ENCODE results near the gene RNU1-4. TPM values are rescaled to one million over a fixed set of nuclear protein-coding genes. Genes with fewer than 3 reads are reported as not detected.
"Not testable (repeated sequence)": the region's sequence is repeated elsewhere in the genome, so short reads cannot be mapped to it uniquely, and the experiment has no call there.

The RNU1-4 gene
- total and polyA plus RNA-seq, 7 donors = 1,264 to 5,208 (median 3,151) TPM; not detected in 3

- Histone ChIP-seq H3K4me1 (no peaks in the 10 kb centered on the region), H3K4me3 (no peak overlapping the region), H3K27ac (no peak overlapping the region), H3K27me3 (ENCODE audit: insufficient read depth in 3 of 3, low read length in 2 of 3) (peaks cover 0 to 38% (median 3%) of the 10 kb centered on the region in 3 donors), H3K36me3 (ENCODE audit: insufficient read depth in 1 of 2, low read depth in 1 of 2) (no peaks in the 10 kb centered on the region), H3K9me3 (no peaks in the 10 kb centered on the region)
- WGBS, 3 donors = 71 to 80% (median 76%) methylated on average over 42 of the region's 42 CpGs
- intact Hi-C loops (cut with DNase I) = no loop called here
- ATAC-seq (peak; percentile 38 to 64 (median 52)), DNase-seq (peak; percentile 34 to 52)
- no peak for TF ChIP-seq CTCF (IDR thresholded peaks at IDR 0.05)
Observed at GRCh38 chr1:16727190-16728111, 12.9 kb upstream of the RNU1-4 start.

- H3K4me1 ChIP-seq; H3K36me3 ChIP-seq (ENCODE audit: insufficient read depth in 1 of 2, low read depth in 1 of 2); H3K9me3 ChIP-seq; H3K27ac ChIP-seq; intact Hi-C loops (cut with DNase I); H3K4me3 ChIP-seq; ATAC-seq: not testable (repeated sequence)
- WGBS, 3 donors = 72 to 85% (median 77%) methylated on average over 16 to 17 of the region's 24 CpGs
- H3K27me3 ChIP-seq (ENCODE audit: insufficient read depth in 3 of 3, low read length in 2 of 3) = peaks cover 0 to 38% (median 3%) of the 10 kb centered on the region in 3 donors
- DNase-seq = peak in 1 of 2 donors; percentile 7
Observed at GRCh38 chr1:16728243-16728949, 11.9 kb upstream of the RNU1-4 start.

- H3K9me3 ChIP-seq; ATAC-seq; H3K36me3 ChIP-seq (ENCODE audit: insufficient read depth in 1 of 2, low read depth in 1 of 2); H3K4me1 ChIP-seq; H3K4me3 ChIP-seq; intact Hi-C loops (cut with DNase I); DNase-seq; H3K27ac ChIP-seq: not testable (repeated sequence)
- WGBS, 3 donors = 88 to 94% (median 89%) methylated on average over 3 of the region's 5 CpGs
- peaks cover 0 to 11% (median 3%) of the 10 kb centered on the region in 3 donors for H3K27me3 ChIP-seq (ENCODE audit: insufficient read depth in 3 of 3, low read length in 2 of 3)
Observed at GRCh38 chr1:16732254-16732896, 7.9 kb upstream of the RNU1-4 start.

GRCh38 chr1:16741230-16741629, 914 bp downstream of the RNU1-4 start:
- H3K4me3 ChIP-seq; intact Hi-C loops (cut with DNase I): not testable (repeated sequence)
- WGBS, 3 donors = no CpG with 5 or more reads among the region's 11 CpGs

GRCh38 chr1:16747660-16748059, 7.3 kb downstream of the RNU1-4 start:
- H3K4me1 ChIP-seq; H3K27ac ChIP-seq; DNase-seq; H3K27me3 ChIP-seq (ENCODE audit: insufficient read depth in 3 of 3, low read length in 2 of 3); intact Hi-C loops (cut with DNase I); H3K4me3 ChIP-seq; H3K36me3 ChIP-seq (ENCODE audit: insufficient read depth in 1 of 2, low read depth in 1 of 2); ATAC-seq; H3K9me3 ChIP-seq: not testable (repeated sequence)
- WGBS, 3 donors = 33 to 62% (median 36%) methylated on average over 3 to 5 of the region's 5 CpGs

More at GRCh38 chr1:16741230-16741629, 914 bp downstream of the RNU1-4 start:
- not testable (repeated sequence) for H3K27ac ChIP-seq; H3K4me1 ChIP-seq; H3K9me3 ChIP-seq; H3K36me3 ChIP-seq (ENCODE audit: insufficient read depth in 1 of 2, low read depth in 1 of 2); H3K27me3 ChIP-seq (ENCODE audit: insufficient read depth in 3 of 3, low read length in 2 of 3); DNase-seq
- peak in 2 of 4 donors; percentile 51 to 67 for ATAC-seq

- DNase-seq; H3K9me3 ChIP-seq; H3K4me1 ChIP-seq; H3K36me3 ChIP-seq (ENCODE audit: insufficient read depth in 1 of 2, low read depth in 1 of 2); H3K27me3 ChIP-seq (ENCODE audit: insufficient read depth in 3 of 3, low read length in 2 of 3); H3K27ac ChIP-seq; intact Hi-C loops (cut with DNase I); H3K4me3 ChIP-seq: not testable (repeated sequence)
- peak in 1 of 4 donors; percentile 23 for ATAC-seq
- 86 to 92% (median 91%) methylated on average over 11 to 21 of the region's 26 CpGs for WGBS, 3 donors
Observed at GRCh38 chr1:16748710-16749109, 8.4 kb downstream of the RNU1-4 start.

GRCh38 chr1:16749910-16750888, 9.9 kb downstream of the RNU1-4 start:
- H3K4me3 ChIP-seq; DNase-seq; H3K9me3 ChIP-seq; intact Hi-C loops (cut with DNase I); H3K27ac ChIP-seq; H3K36me3 ChIP-seq (ENCODE audit: insufficient read depth in 1 of 2, low read depth in 1 of 2); H3K4me1 ChIP-seq; H3K27me3 ChIP-seq (ENCODE audit: insufficient read depth in 3 of 3, low read length in 2 of 3): not testable (repeated sequence)
- peak; percentile 36 to 72 (median 54) for ATAC-seq
- 17 to 88% (median 73%) methylated on average over 1 to 4 of the region's 19 CpGs for WGBS, 3 donors

- H3K9me3 ChIP-seq; intact Hi-C loops (cut with DNase I); H3K27me3 ChIP-seq (ENCODE audit: insufficient read depth in 3 of 3, low read length in 2 of 3); H3K27ac ChIP-seq; DNase-seq; ATAC-seq; H3K4me1 ChIP-seq; H3K36me3 ChIP-seq (ENCODE audit: insufficient read depth in 1 of 2, low read depth in 1 of 2); H3K4me3 ChIP-seq: not testable (repeated sequence)
- WGBS, 3 donors = no CpG with 5 or more reads among the region's 3 CpGs
Observed at GRCh38 chr1:16752770-16753169, 12.5 kb downstream of the RNU1-4 start.

GRCh38 chr1:16755385-16755784, 15.1 kb downstream of the RNU1-4 start:
- intact Hi-C loops (cut with DNase I); H3K9me3 ChIP-seq: not testable (repeated sequence)

More at GRCh38 chr1:16755385-16755784, 15.1 kb downstream of the RNU1-4 start:
- DNase-seq; H3K27ac ChIP-seq; H3K4me3 ChIP-seq; H3K36me3 ChIP-seq (ENCODE audit: insufficient read depth in 1 of 2, low read depth in 1 of 2); ATAC-seq; H3K4me1 ChIP-seq; H3K27me3 ChIP-seq (ENCODE audit: insufficient read depth in 3 of 3, low read length in 2 of 3): not testable (repeated sequence)
- WGBS, 3 donors = no CpG with 5 or more reads among the region's 1 CpG
